OCI-M2 (cell line): ENCODE data around the gene CUBN.
"Not testable (repeated sequence)": the region's sequence is repeated elsewhere in the genome, so short reads cannot be mapped to it uniquely, and the experiment has no call there.

Experiments
- DNase-seq: peaks from one replicate; lab custom pipeline; 2025; ENCODE audit not compliant: unreplicated experiment; lab: John Stamatoyannopoulos, UW

The CUBN gene

GRCh38 chr10:17019696-17020095 lies 109.9 kb downstream of the CUBN start:
- no peak for DNase-seq

GRCh38 chr10:17013131-17013983 lies 116.3 kb downstream of the CUBN start:
- DNase-seq, result not testable (repeated sequence)

- DNase-seq, result not testable (repeated sequence)
Measured at GRCh38 chr10:17012731-17013130, 116.9 kb downstream of the CUBN start.

GRCh38 chr10:17010363-17011145 lies 119.1 kb downstream of the CUBN start:
- DNase-seq, result no peak

- no peak for DNase-seq
Measured at GRCh38 chr10:17009212-17009700, 120.4 kb downstream of the CUBN start.

- DNase-seq, result no peak
Measured at GRCh38 chr10:17007418-17007770, 122.2 kb downstream of the CUBN start.

- no peak for DNase-seq
Measured at GRCh38 chr10:17006631-17007417, 122.8 kb downstream of the CUBN start.

- no peak for DNase-seq
Measured at GRCh38 chr10:17005621-17006566, 123.7 kb downstream of the CUBN start.

- DNase-seq, result no peak
Measured at GRCh38 chr10:17004801-17005380, 124.7 kb downstream of the CUBN start.

- DNase-seq, result no peak
Measured at GRCh38 chr10:17003651-17004286, 125.8 kb downstream of the CUBN start.

GRCh38 chr10:17003151-17003550 lies 126.5 kb downstream of the CUBN start:
- DNase-seq, result no peak

GRCh38 chr10:17001961-17002749 lies 127.5 kb downstream of the CUBN start:
- no peak for DNase-seq

- no peak for DNase-seq
Measured at GRCh38 chr10:17001297-17001744, 128.3 kb downstream of the CUBN start.

- DNase-seq, result no peak
Measured at GRCh38 chr10:16999665-17000451, 129.8 kb downstream of the CUBN start.

- no peak for DNase-seq
Measured at GRCh38 chr10:16996530-16996964, 133.1 kb downstream of the CUBN start.

GRCh38 chr10:16995867-16996529 lies 133.6 kb downstream of the CUBN start:
- peak; percentile 53 for DNase-seq

GRCh38 chr10:16993186-16993585 lies 136.4 kb downstream of the CUBN start:
- no peak for DNase-seq
